Liver (tissue), 9 donors: Measurements from ENCODE around the gene DHRS2. TPM values are rescaled to one million over a fixed set of nuclear protein-coding genes. Genes with fewer than 3 reads are reported as not detected.
"Not testable (repeated sequence)": the region's sequence is repeated elsewhere in the genome, so short reads cannot be mapped to it uniquely, and the experiment has no call there.

Experiments
- DNase-seq: peaks from one replicate; pipeline ENCODE4 v3.0.0-alpha.2; 2017; ENCODE audit warnings: low spot score
- H3K27ac ChIP-seq, 2 donors: one replicate each; pipeline ENCODE4 v1.7.0; 2013; ENCODE audit warnings: inconsistent platforms in 2 of 2, low read length in 2 of 2, control low read depth in 1 of 2, low read depth in 1 of 2, mild to moderate bottlenecking in 1 of 2
- H3K27me3 ChIP-seq, 4 donors: one replicate each; pipeline versions ENCODE4 v1.6.1 to v1.7.0; 2013; ENCODE audit warnings: low read length in 3 of 4, inconsistent platforms in 1 of 4, mild to moderate bottlenecking in 1 of 4, moderate library complexity in 1 of 4; ENCODE audit not compliant: control insufficient read depth in 4 of 4, insufficient read depth in 4 of 4
- H3K36me3 ChIP-seq, 4 donors: one replicate each; pipeline versions ENCODE4 v1.6.1 to v1.7.0; 2013; ENCODE audit warnings: low read length in 3 of 4, mild to moderate bottlenecking in 3 of 4, low read depth in 1 of 4, moderate library complexity in 1 of 4; ENCODE audit not compliant: control insufficient read depth in 4 of 4, insufficient read depth in 3 of 4
- H3K4me1 ChIP-seq, 4 donors: one replicate each; pipeline versions ENCODE4 v1.6.1 to v1.7.0; 2013; ENCODE audit warnings: low read length in 3 of 4, mild to moderate bottlenecking in 3 of 4, moderate library complexity in 1 of 4; ENCODE audit not compliant: control insufficient read depth in 4 of 4, insufficient read depth in 4 of 4
- H3K4me3 ChIP-seq, 3 donors: one replicate each; pipeline versions ENCODE4 v1.6.1 to v1.7.0; 2013; ENCODE audit warnings: low read length in 3 of 3, control low read depth in 1 of 3, low read depth in 1 of 3, mild to moderate bottlenecking in 1 of 3
- H3K9ac ChIP-seq, 2 donors: one replicate each; pipeline ENCODE4 v1.7.0; 2013; ENCODE audit warnings: low read length in 2 of 2, mild to moderate bottlenecking in 2 of 2, moderate library complexity in 2 of 2, control low read depth in 1 of 2, low read depth in 1 of 2
- H3K9me3 ChIP-seq, 4 donors: one replicate each; pipeline versions ENCODE4 v1.6.1 to v1.7.0; 2013; ENCODE audit warnings: low read length in 3 of 4; ENCODE audit not compliant: control insufficient read depth in 4 of 4
- FOXA2 ChIP-seq: IDR thresholded peaks from 2 replicates; pipeline ENCODE4 v1.6.1; 2016; ENCODE audit warnings: antibody characterized with exemption
- GABPA ChIP-seq, 2 donors: IDR thresholded peaks in 1 of 2; conservative IDR thresholded peaks in 1 of 2; 2 replicates each; pipeline ENCODE4 v1.6.1; 2016; ENCODE audit warnings: antibody characterized with exemption in 2 of 2, mild to moderate bottlenecking in 1 of 2, moderate library complexity in 1 of 2
- HNF4A ChIP-seq, 2 donors: conservative IDR thresholded peaks; 2 replicates each; pipeline ENCODE4 v1.6.1; 2016; ENCODE audit warnings: antibody characterized with exemption in 2 of 2, mild to moderate bottlenecking in 2 of 2
- JUND ChIP-seq, 2 donors: IDR thresholded peaks; 2 replicates each; pipeline ENCODE4 v1.6.1; 2016; ENCODE audit warnings: antibody characterized with exemption in 2 of 2
- NR2F2 ChIP-seq: IDR thresholded peaks from 2 replicates; pipeline ENCODE4 v1.6.1; 2016; ENCODE audit warnings: antibody characterized with exemption
- RAD21 ChIP-seq, 2 donors: IDR thresholded peaks; 2 replicates each; pipeline ENCODE4 v1.6.1; 2016; ENCODE audit warnings: antibody characterized with exemption in 2 of 2, mild to moderate bottlenecking in 2 of 2
- RXRA ChIP-seq, 2 donors: IDR thresholded peaks; 2 replicates each; pipeline ENCODE4 v1.6.1; 2017 to 2018; ENCODE audit warnings: antibody characterized with exemption in 2 of 2, mild to moderate bottlenecking in 1 of 2
- SP1 ChIP-seq: IDR thresholded peaks from 2 replicates; pipeline ENCODE4 v1.6.1; 2018; ENCODE audit warnings: antibody characterized with exemption, mild to moderate bottlenecking
- TAF1 ChIP-seq: conservative IDR thresholded peaks from 2 replicates; pipeline ENCODE4 v1.6.1; 2016; ENCODE audit warnings: antibody characterized with exemption, mild to moderate bottlenecking
- YY1 ChIP-seq: IDR thresholded peaks from 2 replicates; pipeline ENCODE4 v1.6.1; 2016; ENCODE audit warnings: antibody characterized with exemption, mild to moderate bottlenecking
- WGBS: extraction: QIAGEN DNeasy Blood & Tissue Kit; methylation state at CpG from one replicate; pipeline ENCODE4 v1.1.7; 2013; 5-methylcytosine and 5-hydroxymethylcytosine counted together
- polyA plus RNA-seq, 2 donors: library from polyadenylated mRNA; stranded (reverse) in 1 of 2; unstranded in 1 of 2; fragments of 200-250 nt in 1 of 2; fragments of >200 nt in 1 of 2; fragmentation: Nextera tagmentation in 1 of 2; extraction: Ambion mirVana in 1 of 2; gene quantifications; one replicate each; pipeline versions ENCODE4 v1.2.1 to v1.2.3, GENCODE V29; 2013 to 2015
- total RNA-seq, 2 donors: library from RNA; depleted of rRNA; stranded (reverse); fragments of >200 nt; gene quantifications; one replicate each; pipeline ENCODE4 v1.2.3, GENCODE V29; 2014
- TF ChIP-seq, protein P1 (sequence below): IDR thresholded peaks from 2 replicates; pipeline ENCODE4 v1.6.1; 2016; ENCODE audit warnings: antibody characterized with exemption
- TF ChIP-seq, protein P2 (sequence below): IDR thresholded peaks from 2 replicates; pipeline ENCODE4 v1.6.1; 2016; ENCODE audit warnings: antibody characterized with exemption
- donor health status: healthy.
- donor health status: healthy.
- donor health status: healthy.
- donor health status: healthy.
- donor health status: healthy.

The DHRS2 gene
- total and polyA plus RNA-seq, 4 donors, result 0.33 to 1.0 (median 0.62) TPM

DNA sequence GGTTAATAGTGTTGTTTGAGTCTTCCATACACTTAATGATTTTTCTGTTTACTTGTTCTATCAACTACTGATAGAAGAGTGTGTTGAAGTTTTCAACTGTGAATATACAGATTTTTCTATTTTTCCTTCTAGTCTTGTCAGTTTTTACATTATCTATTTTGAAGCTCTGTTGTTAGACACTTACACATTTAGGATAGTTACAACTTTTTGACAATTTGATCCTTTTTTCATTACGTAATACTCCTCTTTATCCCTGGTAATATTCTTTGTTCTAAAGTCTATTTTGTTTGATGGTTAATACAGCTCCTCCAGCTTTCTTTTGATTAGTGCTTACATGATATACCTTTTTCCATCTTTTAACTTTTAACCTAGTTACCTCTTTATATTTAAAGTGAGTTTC, 45.2 kb downstream of the DHRS2 start:
- no peak overlapping the region for H3K9ac ChIP-seq
- TF ChIP-seq, protein P1, sequence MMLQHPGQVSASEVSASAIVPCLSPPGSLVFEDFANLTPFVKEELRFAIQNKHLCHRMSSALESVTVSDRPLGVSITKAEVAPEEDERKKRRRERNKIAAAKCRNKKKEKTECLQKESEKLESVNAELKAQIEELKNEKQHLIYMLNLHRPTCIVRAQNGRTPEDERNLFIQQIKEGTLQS, result no peak
- TF ChIP-seq JUND (IDR thresholded peaks at IDR 0.05) (no peak), SP1 (no peak), YY1 (no peak), RXRA (IDR thresholded peaks at IDR 0.05) (no peak)
- TF ChIP-seq, protein P2, sequence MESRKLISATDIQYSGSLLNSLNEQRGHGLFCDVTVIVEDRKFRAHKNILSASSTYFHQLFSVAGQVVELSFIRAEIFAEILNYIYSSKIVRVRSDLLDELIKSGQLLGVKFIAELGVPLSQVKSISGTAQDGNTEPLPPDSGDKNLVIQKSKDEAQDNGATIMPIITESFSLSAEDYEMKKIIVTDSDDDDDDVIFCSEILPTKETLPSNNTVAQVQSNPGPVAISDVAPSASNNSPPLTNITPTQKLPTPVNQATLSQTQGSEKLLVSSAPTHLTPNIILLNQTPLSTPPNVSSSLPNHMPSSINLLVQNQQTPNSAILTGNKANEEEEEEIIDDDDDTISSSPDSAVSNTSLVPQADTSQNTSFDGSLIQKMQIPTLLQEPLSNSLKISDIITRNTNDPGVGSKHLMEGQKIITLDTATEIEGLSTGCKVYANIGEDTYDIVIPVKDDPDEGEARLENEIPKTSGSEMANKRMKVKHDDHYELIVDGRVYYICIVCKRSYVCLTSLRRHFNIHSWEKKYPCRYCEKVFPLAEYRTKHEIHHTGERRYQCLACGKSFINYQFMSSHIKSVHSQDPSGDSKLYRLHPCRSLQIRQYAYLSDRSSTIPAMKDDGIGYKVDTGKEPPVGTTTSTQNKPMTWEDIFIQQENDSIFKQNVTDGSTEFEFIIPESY, result no peak
- no peak overlapping the region for H3K4me3 ChIP-seq
- no peaks in the 10 kb centered on the region for H3K9me3 ChIP-seq
- WGBS, result 78% methylated on average over 1 of the region's 1 CpG
- no peaks in the 10 kb centered on the region for H3K4me1 ChIP-seq
- no peaks in the 10 kb centered on the region for H3K36me3 ChIP-seq
- no peaks in the 10 kb centered on the region for H3K27me3 ChIP-seq
- H3K27ac ChIP-seq, result no peak overlapping the region
- no peak for DNase-seq

DNA sequence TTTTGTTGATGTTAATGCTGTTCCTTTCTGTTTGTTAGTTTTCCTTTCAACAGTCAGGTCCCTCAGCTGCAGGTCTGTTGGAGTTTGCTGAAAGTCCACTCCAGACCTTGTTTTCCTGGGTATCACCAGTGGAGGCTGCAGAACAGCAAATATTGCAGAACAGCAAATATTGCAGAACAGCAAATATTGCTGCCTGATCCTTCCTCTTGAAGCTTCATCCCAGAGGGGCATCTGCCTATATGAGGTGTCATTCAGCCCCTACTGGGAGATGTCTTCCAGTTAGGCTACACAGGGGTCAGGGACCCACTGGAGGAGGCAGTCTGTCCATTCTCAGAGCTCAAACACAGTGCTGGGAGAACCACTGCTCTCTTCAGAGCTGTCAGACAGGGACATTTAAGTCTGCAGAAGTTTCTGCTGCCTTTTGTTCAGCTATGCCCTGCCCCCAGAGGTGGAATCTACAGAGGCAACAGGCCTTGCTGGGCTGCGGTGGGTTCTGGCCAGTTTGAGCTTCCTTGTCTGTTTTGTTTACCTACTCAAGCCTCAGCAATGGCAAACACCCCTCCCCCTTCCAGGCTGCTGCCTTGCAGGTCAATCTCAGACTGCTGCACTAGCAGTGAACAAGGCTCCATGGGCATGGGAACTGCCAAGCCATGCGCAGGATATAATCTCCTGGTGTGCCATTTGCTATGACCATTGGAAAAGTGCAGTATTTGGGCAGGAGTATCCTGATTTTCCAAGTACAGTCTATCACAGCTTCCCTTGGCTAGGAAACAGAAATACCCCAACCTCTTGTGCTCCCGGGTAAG, 53.7 kb downstream of the DHRS2 start:
- WGBS, result 74% methylated on average over 3 of the region's 3 CpGs
- Histone ChIP-seq H3K27ac (peak overlapping the region; percentile 11 to 42), H3K4me1 (peaks cover 0 to 26% (median 13%) of the 10 kb centered on the region in 4 donors)
- not testable (repeated sequence) for H3K9me3 ChIP-seq, H3K9ac ChIP-seq, DNase-seq, H3K36me3 ChIP-seq, H3K27me3 ChIP-seq, H3K4me3 ChIP-seq
- TF ChIP-seq HNF4A (conservative IDR thresholded peaks at IDR 0.05), result peak in 1 of 2 donors; percentile 61
- TF ChIP-seq, protein P1, result peak; percentile 57
- TF ChIP-seq RAD21 (IDR thresholded peaks at IDR 0.05), result peak in 1 of 2 donors; percentile 35
- peak in 1 of 2 donors; percentile 57 for TF ChIP-seq RXRA (IDR thresholded peaks at IDR 0.05)
- peak; percentile 75 for TF ChIP-seq SP1

DNA sequence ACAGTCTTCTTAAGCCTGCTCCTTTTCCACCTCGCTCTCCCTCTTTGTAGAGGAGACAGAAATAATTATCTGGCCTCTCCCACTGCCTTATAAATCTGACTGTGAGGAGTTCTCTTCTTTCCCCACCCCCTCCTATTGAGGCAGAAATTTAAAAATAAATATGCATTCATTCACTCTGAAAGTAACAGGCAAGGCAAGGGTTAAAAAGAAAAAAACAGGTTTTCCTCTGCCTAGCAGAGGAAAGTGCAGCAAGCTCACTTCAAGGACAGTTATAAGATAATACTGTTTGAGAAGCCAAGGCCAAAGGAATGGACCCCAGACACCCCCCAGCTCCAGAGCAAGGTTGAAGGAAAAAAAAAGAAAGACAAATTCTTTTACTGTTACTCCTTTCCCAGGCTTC, 56.3 kb downstream of the DHRS2 start:
- Histone ChIP-seq H3K27me3 (no peaks in the 10 kb centered on the region), H3K36me3 (no peaks in the 10 kb centered on the region), H3K4me3 (no peak overlapping the region), H3K9me3 (peaks cover 0 to 2% (median 0%) of the 10 kb centered on the region in 4 donors), H3K4me1 (peaks cover 0 to 26% (median 17%) of the 10 kb centered on the region in 4 donors), H3K9ac (no peak overlapping the region), H3K27ac (no peak overlapping the region)
- no peak for DNase-seq
- TF ChIP-seq YY1 (no peak), SP1 (no peak)
- whole genome bisulfite sequencing, result 89% methylated on average over 1 of the region's 1 CpG

DNA sequence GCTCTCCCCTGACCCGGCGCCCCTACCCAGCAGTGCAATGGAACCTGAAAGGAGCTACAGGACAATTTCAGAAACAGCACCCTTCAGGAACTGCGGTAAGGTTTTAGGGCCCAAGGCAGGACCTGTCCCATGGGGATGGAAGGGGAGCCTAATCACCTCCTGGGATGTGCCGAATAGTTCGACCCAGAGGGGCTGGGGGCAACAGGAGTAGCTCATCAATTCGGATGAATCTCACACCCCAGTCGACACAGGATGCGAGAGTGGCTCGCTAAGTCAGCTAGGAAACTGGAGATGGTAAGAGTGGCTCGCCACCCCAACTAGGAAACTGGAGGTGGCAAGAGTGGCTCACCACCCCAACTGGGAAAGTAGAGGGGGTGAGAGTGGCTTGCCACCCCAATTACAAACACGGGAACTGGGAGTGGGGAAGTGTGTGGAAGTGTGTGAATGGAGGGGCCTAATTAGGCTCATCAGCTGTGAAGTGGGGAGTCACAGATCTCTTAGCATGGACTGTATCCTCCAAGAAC, 57.1 kb downstream of the DHRS2 start:
- H3K27ac ChIP-seq, result no peak overlapping the region
- no peaks in the 10 kb centered on the region for H3K27me3 ChIP-seq
- no peaks in the 10 kb centered on the region for H3K36me3 ChIP-seq
- peaks cover 0 to 26% (median 17%) of the 10 kb centered on the region in 4 donors for H3K4me1 ChIP-seq
- no peak for DNase-seq
- H3K9ac ChIP-seq, result no peak overlapping the region
- peaks cover 0 to 2% (median 0%) of the 10 kb centered on the region in 4 donors for H3K9me3 ChIP-seq
- 89% methylated on average over 11 of the region's 11 CpGs for WGBS
- TF ChIP-seq RXRA (IDR thresholded peaks at IDR 0.05), result no peak
- no peak for TF ChIP-seq GABPA (IDR thresholded peaks at IDR 0.05 in 1 of 2, conservative IDR thresholded peaks at IDR 0.05 in 1 of 2)
- TF ChIP-seq JUND (IDR thresholded peaks at IDR 0.05), result no peak
- no peak for TF ChIP-seq FOXA2
- TF ChIP-seq, protein P1, result no peak
- no peak for TF ChIP-seq SP1
- no peak for TF ChIP-seq TAF1
- no peak for TF ChIP-seq NR2F2
- TF ChIP-seq RAD21 (IDR thresholded peaks at IDR 0.05), result no peak
- TF ChIP-seq, protein P2, result no peak
- H3K4me3 ChIP-seq, result no peak overlapping the region
